Effector CD4-positive, alpha-beta T cell (primary cell): ENCODE data around the gene PGAP6.
A peak's percentile ranks its signal among the peaks of the same experiment; 100 is the strongest.
"Not testable (repeated sequence)": the region's sequence is repeated elsewhere in the genome, so short reads cannot be mapped to it uniquely, and the experiment has no call there.

Experiments used
- DNase-seq: peaks from one replicate; pipeline ENCODE4 v3.0.0-alpha.2; 2020

The PGAP6 gene

GRCh38 chr16:379183-379960 lies 2.4 kb downstream of the PGAP6 start:
- no peak for DNase-seq

- DNase-seq: no peak
These were observed 3.0 kb downstream of the PGAP6 start for GRCh38 chr16:378821-379182.

- DNase-seq: not testable (repeated sequence)
These were observed 3.5 kb downstream of the PGAP6 start for GRCh38 chr16:378113-378820.

GRCh38 chr16:377419-377951 lies 4.3 kb downstream of the PGAP6 start:
- no peak for DNase-seq

- DNase-seq: no peak
These were observed 4.9 kb downstream of the PGAP6 start for GRCh38 chr16:376817-377418.

GRCh38 chr16:375927-376816 lies 5.6 kb downstream of the PGAP6 start:
- DNase-seq: no peak

- no peak for DNase-seq
These were observed 6.6 kb downstream of the PGAP6 start for GRCh38 chr16:375212-375611.

- DNase-seq: no peak
These were observed 7.2 kb downstream of the PGAP6 start for GRCh38 chr16:374616-374926.

- DNase-seq: no peak
These were observed 7.7 kb downstream of the PGAP6 start for GRCh38 chr16:373848-374615.

GRCh38 chr16:373020-373598 lies 8.7 kb downstream of the PGAP6 start:
- DNase-seq: no peak

GRCh38 chr16:372302-372983 lies 9.3 kb downstream of the PGAP6 start:
- DNase-seq: no peak

GRCh38 chr16:371515-372301 lies 10.1 kb downstream of the PGAP6 start:
- no peak for DNase-seq

GRCh38 chr16:370979-371514 lies 10.7 kb downstream of the PGAP6 start:
- no peak for DNase-seq

GRCh38 chr16:370443-370842 lies 11.3 kb downstream of the PGAP6 start, which contains the start of gene MRPL28:
Gene MRPL28 (minus strand): TSS chr16:370538. CDS start chr16:370218, 320 bp downstream.
- DNase-seq: peak; percentile 87

- no peak for DNase-seq
These were observed 11.8 kb downstream of the PGAP6 start for GRCh38 chr16:369866-370436.

- no peak for DNase-seq
These were observed 12.4 kb downstream of the PGAP6 start for GRCh38 chr16:369275-369865.

GRCh38 chr16:368388-369158 lies 13.2 kb downstream of the PGAP6 start:
- no peak for DNase-seq

- DNase-seq: no peak
These were observed 14.4 kb downstream of the PGAP6 start for GRCh38 chr16:367333-367903.
